GM12874 (cell line): ENCODE data around the gene ST14.

Experiments used
- TF ChIP-seq, protein P1 (sequence below): IDR thresholded peaks from 2 replicates; pipeline ENCODE4 v1.5.1; 2011; ENCODE audit warnings: low read depth, mild to moderate bottlenecking, control low read depth, low read length, moderate library complexity; ENCODE audit not compliant: insufficient read depth

Gene ST14

GRCh38 chr11:130190371-130190881 lies 30.8 kb downstream of the ST14 start:
- TF ChIP-seq, protein P1, sequence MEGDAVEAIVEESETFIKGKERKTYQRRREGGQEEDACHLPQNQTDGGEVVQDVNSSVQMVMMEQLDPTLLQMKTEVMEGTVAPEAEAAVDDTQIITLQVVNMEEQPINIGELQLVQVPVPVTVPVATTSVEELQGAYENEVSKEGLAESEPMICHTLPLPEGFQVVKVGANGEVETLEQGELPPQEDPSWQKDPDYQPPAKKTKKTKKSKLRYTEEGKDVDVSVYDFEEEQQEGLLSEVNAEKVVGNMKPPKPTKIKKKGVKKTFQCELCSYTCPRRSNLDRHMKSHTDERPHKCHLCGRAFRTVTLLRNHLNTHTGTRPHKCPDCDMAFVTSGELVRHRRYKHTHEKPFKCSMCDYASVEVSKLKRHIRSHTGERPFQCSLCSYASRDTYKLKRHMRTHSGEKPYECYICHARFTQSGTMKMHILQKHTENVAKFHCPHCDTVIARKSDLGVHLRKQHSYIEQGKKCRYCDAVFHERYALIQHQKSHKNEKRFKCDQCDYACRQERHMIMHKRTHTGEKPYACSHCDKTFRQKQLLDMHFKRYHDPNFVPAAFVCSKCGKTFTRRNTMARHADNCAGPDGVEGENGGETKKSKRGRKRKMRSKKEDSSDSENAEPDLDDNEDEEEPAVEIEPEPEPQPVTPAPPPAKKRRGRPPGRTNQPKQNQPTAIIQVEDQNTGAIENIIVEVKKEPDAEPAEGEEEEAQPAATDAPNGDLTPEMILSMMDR, result no peak

- TF ChIP-seq, protein P1, result no peak
Observed at GRCh38 chr11:130191896-130192295, 32.3 kb downstream of the ST14 start.

- TF ChIP-seq, protein P1, result no peak
Observed at GRCh38 chr11:130192845-130193267, 33.3 kb downstream of the ST14 start.

- TF ChIP-seq, protein P1, result no peak
Observed at GRCh38 chr11:130194241-130195023, 34.9 kb downstream of the ST14 start.

- TF ChIP-seq, protein P1, result no peak
Observed at GRCh38 chr11:130197386-130198035, 37.9 kb downstream of the ST14 start.

- TF ChIP-seq, protein P1, result no peak
Observed at GRCh38 chr11:130198292-130198691, 38.7 kb downstream of the ST14 start.

GRCh38 chr11:130198964-130199363 lies 39.4 kb downstream of the ST14 start:
- TF ChIP-seq, protein P1, result peak; percentile 21; the same call in 1 of the 2 replicates
